RCC 7860 (cell line): ENCODE results near the gene PTPRN2.

Experiments used
- DNase-seq: peaks from one replicate; pipeline ENCODE4 v3.0.0-alpha.2; 2015; ENCODE audit warnings: low spot score
- FAIRE-seq: peaks from 2 replicates; lab custom pipeline; 2012; peaks lifted over from hg19 to GRCh38; lab: Jason Lieb, UNC

PTPRN2 gene

GRCh38 chr7:157827045-157827862 lies 760.4 kb downstream of the PTPRN2 start:
- no peak for DNase-seq
- no peak for FAIRE-seq

DNA sequence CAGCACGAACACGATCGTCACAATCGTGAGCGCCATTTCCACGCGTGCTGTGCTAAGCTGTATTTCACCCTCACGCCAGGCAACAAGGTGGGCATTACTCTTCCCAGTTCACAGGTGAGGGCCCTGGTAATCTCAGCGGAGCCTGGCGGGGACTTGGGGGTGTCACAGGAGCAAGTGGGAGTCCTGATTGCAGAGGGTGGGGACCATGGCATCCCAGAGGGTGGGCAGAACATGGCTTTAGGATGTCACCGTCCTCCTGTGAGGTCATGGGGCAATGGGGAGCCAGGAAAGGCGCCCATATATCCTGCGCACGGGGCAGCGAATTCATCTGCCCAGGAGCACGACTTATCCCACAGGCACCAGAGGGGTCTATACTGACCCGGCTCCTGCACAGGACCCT lies 761.1 kb downstream of the PTPRN2 start:
- DNase-seq (no peak), FAIRE-seq (no peak)

- FAIRE-seq, result no peak
- DNase-seq, result no peak
These were observed 762.3 kb downstream of the PTPRN2 start for GRCh38 chr7:157825325-157825724.

GRCh38 chr7:157824819-157825121 lies 762.9 kb downstream of the PTPRN2 start:
- DNase-seq (no peak), FAIRE-seq (no peak)

GRCh38 chr7:157824011-157824818 lies 763.4 kb downstream of the PTPRN2 start:
- DNase-seq, result no peak
- FAIRE-seq, result no peak

DNA sequence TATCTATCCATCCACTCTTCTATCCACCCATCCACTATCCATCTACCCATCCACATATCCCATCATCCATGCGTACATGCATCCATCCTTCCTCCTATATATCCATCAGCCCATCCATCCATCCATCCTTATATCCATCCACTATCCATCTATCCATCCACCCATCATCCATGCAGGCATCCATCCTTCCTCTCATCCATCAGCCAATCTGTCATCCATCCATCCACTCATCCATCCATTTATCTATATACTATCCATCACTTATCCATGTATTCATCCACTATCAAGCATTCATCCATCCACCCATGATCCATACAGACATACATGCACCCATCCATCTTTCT lies 765.0 kb downstream of the PTPRN2 start:
- FAIRE-seq, result no peak

GRCh38 chr7:157821959-157822687 lies 765.5 kb downstream of the PTPRN2 start:
- FAIRE-seq (no peak), DNase-seq (no peak)

More for the DNA sequence above, 765.0 kb downstream of the PTPRN2 start:
- DNase-seq, result no peak

- no peak for FAIRE-seq
These were observed 766.8 kb downstream of the PTPRN2 start for GRCh38 chr7:157820796-157821195.

GRCh38 chr7:157819455-157819807 lies 768.2 kb downstream of the PTPRN2 start:
- FAIRE-seq, result no peak
- no peak for DNase-seq

More at GRCh38 chr7:157820796-157821195, 766.8 kb downstream of the PTPRN2 start:
- no peak for DNase-seq

- DNase-seq (no peak), FAIRE-seq (no peak)
These were observed 768.7 kb downstream of the PTPRN2 start for GRCh38 chr7:157818701-157819454.

GRCh38 chr7:157817944-157818700 lies 769.5 kb downstream of the PTPRN2 start:
- FAIRE-seq (no peak), DNase-seq (no peak)

DNA sequence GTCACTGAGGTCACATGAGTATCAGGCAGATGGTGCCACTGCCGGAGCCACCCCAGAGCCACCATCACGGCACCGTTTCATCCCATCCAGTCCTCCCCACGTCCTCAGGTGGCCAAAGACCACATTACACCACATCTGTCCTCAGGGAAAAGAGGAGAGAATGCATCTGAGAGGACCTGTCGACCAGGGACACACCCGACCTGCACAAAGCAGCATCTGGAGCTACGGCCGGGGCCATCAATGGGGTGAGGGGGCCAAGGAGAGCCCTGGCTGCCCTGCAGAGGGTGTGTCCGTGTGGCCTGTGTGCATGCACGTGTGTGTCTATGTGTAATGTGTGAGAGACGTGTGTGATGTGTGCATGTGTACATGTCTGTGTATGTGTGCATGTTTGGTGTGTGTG lies 770.2 kb downstream of the PTPRN2 start:
- FAIRE-seq (no peak), DNase-seq (no peak)

- FAIRE-seq (no peak), DNase-seq (no peak)
These were observed 770.9 kb downstream of the PTPRN2 start for GRCh38 chr7:157816526-157817250.

- FAIRE-seq (no peak), DNase-seq (no peak)
These were observed 771.5 kb downstream of the PTPRN2 start for GRCh38 chr7:157816086-157816485.

- FAIRE-seq, result no peak
- DNase-seq, result no peak
These were observed 772.0 kb downstream of the PTPRN2 start for GRCh38 chr7:157815706-157816022.

- DNase-seq (no peak), FAIRE-seq (no peak)
These were observed 772.5 kb downstream of the PTPRN2 start for GRCh38 chr7:157814931-157815705.

- FAIRE-seq (no peak), DNase-seq (no peak)
These were observed 773.6 kb downstream of the PTPRN2 start for GRCh38 chr7:157813741-157814661.

DNA sequence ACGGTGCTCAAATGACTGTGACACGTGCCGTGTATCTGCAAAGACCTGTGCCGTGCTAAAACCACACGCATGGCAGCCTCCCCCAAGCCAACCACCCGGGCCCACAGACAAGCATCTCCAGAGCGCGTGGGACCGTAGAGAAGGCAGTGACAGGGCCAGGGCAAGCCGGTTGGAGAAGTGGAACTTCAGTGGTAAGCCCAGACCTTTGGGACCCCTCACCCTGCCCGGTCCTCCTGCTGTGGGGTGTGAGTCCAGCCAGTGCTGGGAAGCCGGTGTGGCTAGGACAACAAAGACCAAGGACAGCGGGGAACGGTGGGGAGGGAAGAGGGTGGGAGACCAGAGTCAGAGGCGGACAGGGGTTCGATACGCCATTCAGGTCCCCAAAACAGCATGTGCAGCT lies 774.6 kb downstream of the PTPRN2 start:
- DNase-seq, result no peak
- no peak for FAIRE-seq
